Measurements from ENCODE around the gene ST3GAL2. TPM values are rescaled to one million over a fixed set of nuclear protein-coding genes. Genes with fewer than 3 reads are reported as not detected.

The ST3GAL2 gene
- total and polyA plus RNA-seq, 9 of the 15 experiments (the other 6 are each of a cell fraction or from before 2014, with no cell fraction given) = 1.5 to 108 (median 34.3) TPM

DNA sequence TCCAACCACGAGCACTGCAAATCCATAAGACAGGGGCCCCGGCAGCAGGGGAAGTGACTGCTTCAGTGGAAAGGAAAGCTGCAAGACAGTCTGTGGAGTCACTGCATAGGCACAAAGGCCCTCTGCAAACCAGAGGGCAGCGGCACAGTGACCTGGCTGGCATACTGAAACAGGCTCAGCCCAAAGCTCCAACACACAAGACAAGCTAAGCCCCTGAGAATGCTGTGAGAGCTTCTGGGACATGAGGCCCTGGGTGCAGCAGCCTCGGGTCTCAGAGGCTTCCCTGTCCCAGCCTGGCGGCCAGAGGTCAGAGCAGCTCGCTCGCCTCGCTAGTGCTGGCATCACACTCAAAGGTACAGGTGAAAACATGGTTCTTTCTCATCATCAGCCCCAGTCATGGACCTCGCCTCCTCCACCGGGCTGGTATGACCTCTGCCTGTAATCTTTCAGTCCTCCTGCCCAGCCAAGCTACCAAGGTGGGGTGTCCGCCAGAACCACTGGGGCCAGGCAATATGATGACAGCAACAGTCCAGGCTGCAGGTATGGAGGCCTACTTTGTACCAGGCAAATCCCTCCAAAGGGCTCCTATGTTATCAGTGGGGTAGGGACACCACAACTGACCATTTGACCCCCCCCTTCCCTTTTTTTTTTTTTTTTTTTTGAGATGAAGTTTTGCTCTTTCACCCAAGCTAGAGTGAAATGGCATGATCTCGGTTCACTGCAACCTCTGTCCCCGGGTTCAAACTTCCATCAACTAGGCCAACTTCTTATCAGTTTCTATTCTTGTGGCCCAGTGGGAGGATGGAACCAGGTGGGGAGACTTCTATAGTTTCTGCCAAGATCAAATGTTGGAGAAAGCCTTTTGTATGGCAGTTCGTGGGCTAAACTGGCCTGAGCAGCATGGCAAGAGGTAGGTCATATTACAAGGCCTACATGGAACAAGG is 19.2 kb downstream of the ST3GAL2 start:
- Histone ChIP-seq H3K9ac (ENCODE audit: insufficient read depth in 1 of 2, low read depth in 2 of 2, low read length in 2 of 2) (peak overlapping the region; percentile 9 to 64; a peak in 3 of 4 replicates), H3K4me3 (no peak overlapping the region), H4K20me1 (replicated peaks; ENCODE audit: control insufficient read depth, insufficient read depth, low read length) (peaks cover 24% of the 10 kb centered on the region), H3K4me1 (replicated peaks in 1 of 2; ENCODE audit: control insufficient read depth in 2 of 2, insufficient read depth in 2 of 2, low read length in 2 of 2) (peaks cover 86 to 90% of the 10 kb centered on the region in 2 experiments), H3K4me2 (ENCODE audit: insufficient read depth, low read length) (peak overlapping the region; percentile 48), H3K9me1 (ENCODE audit: control insufficient read depth, insufficient read depth, low read length) (peaks cover 22% of the 10 kb centered on the region), H3K27me3 (ENCODE audit: control insufficient read depth in 2 of 2, insufficient read depth in 2 of 2, low read length in 2 of 2) (no peaks in the 10 kb centered on the region), H3K79me2 (ENCODE audit: control insufficient read depth, insufficient read depth, low read length) (peaks cover 95% of the 10 kb centered on the region), H2AFZ (ENCODE audit: low read depth, low read length) (no peak overlapping the region), H3K9me3 (replicated peaks; ENCODE audit: control insufficient read depth, insufficient read depth, low read depth, low read length) (no peaks in the 10 kb centered on the region), H3K36me3 (ENCODE audit: control insufficient read depth, insufficient read depth, low read length) (peaks cover 78% of the 10 kb centered on the region), H3K27ac (ENCODE audit: extremely low read depth, low read depth, low read length) (peak overlapping the region; percentile 45; the same call in 2 of the 3 replicates)
- in situ Hi-C loops (cut with MboI) (no loop called here), intact Hi-C loops (cut with micrococcal nuclease) (loop anchor here (5.0 kb wide), 1 partner anchor 38 kb away; no protein-coding TSS in a partner anchor)
- ATAC-seq (no peak), FAIRE-seq (no peak), DNase-seq (ENCODE audit: extremely low read depth in 1 of 4, low spot score in 3 of 4) (no peak)
- POLR2A ChIA-PET = interaction anchor here (0.5 to 2.5 kb wide), 6 partner anchors 9 to 58 kb away, joined by 3 to 9 read pairs (median 4); no protein-coding TSS in a partner anchor
- no TSS peak for BruUV-seq (replicated peaks)
- 70% methylated on average over 14 of the region's 14 CpGs for WGBS (ENCODE audit: insufficient coverage, low coverage, missing lambda C conversion rate)
- CTCF ChIA-PET (ENCODE audit: low intra/inter-chr PET ratio) = no interaction called here
- TF ChIP-seq ARID1B (IDR thresholded peaks at IDR 0.05) = no peak
- no peak for TF ChIP-seq PYGO2 (tag; IDR thresholded peaks at IDR 0.05)
- TF ChIP-seq, protein P1, sequence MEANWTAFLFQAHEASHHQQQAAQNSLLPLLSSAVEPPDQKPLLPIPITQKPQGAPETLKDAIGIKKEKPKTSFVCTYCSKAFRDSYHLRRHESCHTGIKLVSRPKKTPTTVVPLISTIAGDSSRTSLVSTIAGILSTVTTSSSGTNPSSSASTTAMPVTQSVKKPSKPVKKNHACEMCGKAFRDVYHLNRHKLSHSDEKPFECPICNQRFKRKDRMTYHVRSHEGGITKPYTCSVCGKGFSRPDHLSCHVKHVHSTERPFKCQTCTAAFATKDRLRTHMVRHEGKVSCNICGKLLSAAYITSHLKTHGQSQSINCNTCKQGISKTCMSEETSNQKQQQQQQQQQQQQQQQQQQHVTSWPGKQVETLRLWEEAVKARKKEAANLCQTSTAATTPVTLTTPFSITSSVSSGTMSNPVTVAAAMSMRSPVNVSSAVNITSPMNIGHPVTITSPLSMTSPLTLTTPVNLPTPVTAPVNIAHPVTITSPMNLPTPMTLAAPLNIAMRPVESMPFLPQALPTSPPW (CRISPR knock-in tag; IDR thresholded peaks at IDR 0.05) = peak; percentile 68
- TF ChIP-seq SPI1 (IDR thresholded peaks at IDR 0.05; ENCODE audit: borderline replicate concordance, low read depth, low read length) = 0 out of 2 replicates have a peak, but pooled peaks have one; percentile 1
- TF ChIP-seq, protein P2, sequence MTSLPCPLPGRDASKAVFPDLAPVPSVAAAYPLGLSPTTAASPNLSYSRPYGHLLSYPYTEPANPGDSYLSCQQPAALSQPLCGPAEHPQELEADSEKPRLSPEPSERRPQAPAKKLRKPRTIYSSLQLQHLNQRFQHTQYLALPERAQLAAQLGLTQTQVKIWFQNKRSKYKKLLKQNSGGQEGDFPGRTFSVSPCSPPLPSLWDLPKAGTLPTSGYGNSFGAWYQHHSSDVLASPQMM (CRISPR knock-in tag; IDR thresholded peaks at IDR 0.05) = no peak
- TF ChIP-seq ZNF717 (CRISPR knock-in tag; IDR thresholded peaks at IDR 0.05) = no peak
- TF ChIP-seq, protein P3, sequence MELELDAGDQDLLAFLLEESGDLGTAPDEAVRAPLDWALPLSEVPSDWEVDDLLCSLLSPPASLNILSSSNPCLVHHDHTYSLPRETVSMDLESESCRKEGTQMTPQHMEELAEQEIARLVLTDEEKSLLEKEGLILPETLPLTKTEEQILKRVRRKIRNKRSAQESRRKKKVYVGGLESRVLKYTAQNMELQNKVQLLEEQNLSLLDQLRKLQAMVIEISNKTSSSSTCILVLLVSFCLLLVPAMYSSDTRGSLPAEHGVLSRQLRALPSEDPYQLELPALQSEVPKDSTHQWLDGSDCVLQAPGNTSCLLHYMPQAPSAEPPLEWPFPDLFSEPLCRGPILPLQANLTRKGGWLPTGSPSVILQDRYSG (tag; conservative IDR thresholded peaks at IDR 0.05; ENCODE audit: low read depth) = no peak
- no peak for TF ChIP-seq E2F6 (IDR thresholded peaks at IDR 0.05; ENCODE audit: borderline replicate concordance in 1 of 2, extremely low read depth in 1 of 2, insufficient read depth in 1 of 2, insufficient read length in 1 of 2, low read depth in 1 of 2, low read length in 1 of 2, poor library complexity in 1 of 2, severe bottlenecking in 1 of 2)
- no peak for TF ChIP-seq NEUROD1 (IDR thresholded peaks at IDR 0.05; ENCODE audit: borderline replicate concordance, low read depth, low read length, partially characterized antibody)
- no peak for TF ChIP-seq FOXA3 (CRISPR knock-in tag; conservative IDR thresholded peaks at IDR 0.05 in 1 of 2, IDR thresholded peaks at IDR 0.05 in 1 of 2)
- TF ChIP-seq JUN (IDR thresholded peaks at IDR 0.05; ENCODE audit: borderline replicate concordance, low read depth, low read length) = no peak
- TF ChIP-seq JUN (CRISPR knock-in tag; IDR thresholded peaks at IDR 0.05; ENCODE audit: borderline replicate concordance) = no peak
- TF ChIP-seq CBFB (CRISPR knock-in tag; IDR thresholded peaks at IDR 0.05) = no peak
- TF ChIP-seq HDAC8 (tag; IDR thresholded peaks at IDR 0.05) = no peak
- no peak for TF ChIP-seq RCOR1 (IDR thresholded peaks at IDR 0.05; ENCODE audit: borderline replicate concordance in 1 of 2, low read depth in 2 of 2, low read length in 2 of 2)
- no peak for TF ChIP-seq ZSCAN29 (IDR thresholded peaks at IDR 0.05)

Data from K562 (cell line).